H9 (cell line): ENCODE measurements around the gene MYO15B. TPM values are rescaled to one million over a fixed set of nuclear protein-coding genes. Genes with fewer than 3 reads are reported as not detected.

ENCODE experiments used
- DNase-seq: peaks from one replicate; pipeline ENCODE4 v3.0.0-alpha.2; 2017
- H2AFZ ChIP-seq: one replicate; pipeline ENCODE4 v1.6.1; 2013; ENCODE audit warnings: mild to moderate bottlenecking, low read length, control low read depth, moderate library complexity
- H2AK5ac ChIP-seq: 2 replicates; pipeline ENCODE4 v1.6.1; 2013; ENCODE audit warnings: low read length, control low read depth, mixed read lengths; ENCODE audit not compliant: insufficient read length
- H2BK120ac ChIP-seq: one replicate; pipeline ENCODE4 v1.6.1; 2013; ENCODE audit warnings: low read depth, mild to moderate bottlenecking, low read length, control low read depth, inconsistent platforms; ENCODE audit not compliant: poor library complexity, severe bottlenecking
- H2BK12ac ChIP-seq: 2 replicates; pipeline ENCODE4 v1.6.1; 2013; ENCODE audit warnings: low read length, control low read depth, mixed read lengths, low read depth; ENCODE audit not compliant: insufficient read length
- H2BK15ac ChIP-seq: 2 replicates; pipeline ENCODE4 v1.6.1; 2013; ENCODE audit warnings: low read depth, low read length, control low read depth
- H2BK20ac ChIP-seq: one replicate; pipeline ENCODE4 v1.6.1; 2013; ENCODE audit warnings: low read depth, mild to moderate bottlenecking, low read length, control low read depth, inconsistent platforms; ENCODE audit not compliant: poor library complexity, severe bottlenecking
- H2BK5ac ChIP-seq: 2 replicates; pipeline ENCODE4 v1.6.1; 2013; ENCODE audit warnings: low read length, control low read depth, mixed read lengths; ENCODE audit not compliant: insufficient read length
- H3K14ac ChIP-seq: 2 replicates; pipeline ENCODE4 v1.6.1; 2013; ENCODE audit warnings: low read length, control low read depth; ENCODE audit not compliant: insufficient read depth
- H3K18ac ChIP-seq: 2 replicates; pipeline ENCODE4 v1.6.1; 2013; ENCODE audit warnings: low read depth, mild to moderate bottlenecking, mixed read lengths, low read length, control low read depth; ENCODE audit not compliant: insufficient read length
- H3K23ac ChIP-seq: 2 replicates; pipeline ENCODE4 v1.6.1; 2013; ENCODE audit warnings: low read length, control low read depth, mixed read lengths, low read depth; ENCODE audit not compliant: insufficient read length
- H3K23me2 ChIP-seq: 2 replicates; pipeline ENCODE4 v1.6.1; 2013; ENCODE audit warnings: low read depth, mild to moderate bottlenecking, mixed read lengths, low read length, control low read depth; ENCODE audit not compliant: insufficient read length, poor library complexity, severe bottlenecking
- H3K27ac ChIP-seq: 2 replicates; pipeline ENCODE4 v1.5.1; 2013; ENCODE audit warnings: low read length, control low read depth, mixed read lengths, low read depth; ENCODE audit not compliant: insufficient read length
- H3K27me3 ChIP-seq: 2 replicates; pipeline ENCODE4 v1.6.1; 2013; ENCODE audit warnings: low read length, control low read depth, inconsistent platforms; ENCODE audit not compliant: insufficient read depth
- H3K4ac ChIP-seq: 2 replicates; pipeline ENCODE4 v1.6.1; 2013; ENCODE audit warnings: low read depth, mild to moderate bottlenecking, control low read depth, inconsistent platforms, low read length, moderate library complexity
- H3K4me1 ChIP-seq: 2 replicates; pipeline ENCODE4 v1.6.1; 2013; ENCODE audit warnings: low read length, control low read depth, inconsistent platforms; ENCODE audit not compliant: insufficient read depth
- H3K4me2 ChIP-seq: 2 replicates; pipeline ENCODE4 v1.6.1; 2013; ENCODE audit warnings: low read length, control low read depth, mixed read lengths; ENCODE audit not compliant: insufficient read length, insufficient read depth
- H3K56ac ChIP-seq: 2 replicates; pipeline ENCODE4 v1.6.1; 2013; ENCODE audit warnings: low read depth, mild to moderate bottlenecking, mixed read lengths, low read length, control low read depth; ENCODE audit not compliant: insufficient read length
- H3K79me1 ChIP-seq: 2 replicates; pipeline ENCODE4 v1.6.1; 2013; ENCODE audit warnings: low read depth, mild to moderate bottlenecking, moderate library complexity, low read length, control low read depth, inconsistent platforms; ENCODE audit not compliant: insufficient read depth, poor library complexity, severe bottlenecking
- H3K79me2 ChIP-seq: 2 replicates; pipeline ENCODE4 v1.6.1; 2013; ENCODE audit warnings: low read length, control low read depth, inconsistent platforms; ENCODE audit not compliant: insufficient read depth
- H3K9ac ChIP-seq: 2 replicates; pipeline ENCODE4 v1.6.1; 2013; ENCODE audit warnings: low read length, control low read depth, mixed read lengths; ENCODE audit not compliant: insufficient read length; ENCODE audit errors: extremely low read depth
- H3K9me3 ChIP-seq: one replicate; pipeline ENCODE4 v1.6.1; 2013; ENCODE audit warnings: low read depth, low read length, inconsistent platforms; ENCODE audit not compliant: control insufficient read depth
- H3T11ph ChIP-seq: one replicate; pipeline ENCODE4 v1.6.1; 2013; ENCODE audit warnings: mild to moderate bottlenecking, low read length, control low read depth, inconsistent platforms
- H4K20me1 ChIP-seq: one replicate; pipeline ENCODE4 v1.6.1; 2013; ENCODE audit not compliant: control insufficient read depth, insufficient read length, insufficient read depth
- H4K5ac ChIP-seq: 2 replicates; pipeline ENCODE4 v1.6.1; 2013; ENCODE audit warnings: low read depth, mild to moderate bottlenecking, mixed read lengths, low read length, control low read depth; ENCODE audit not compliant: insufficient read length
- H4K8ac ChIP-seq: replicated peaks from 2 replicates; pipeline ENCODE4 v1.6.1; 2013; ENCODE audit warnings: low read length, control low read depth, mixed read lengths, low read depth; ENCODE audit not compliant: insufficient read length
- H4K91ac ChIP-seq: 2 replicates; pipeline ENCODE4 v1.6.1; 2013; ENCODE audit warnings: low read depth, mild to moderate bottlenecking, moderate library complexity, mixed read lengths, low read length, control low read depth; ENCODE audit not compliant: insufficient read length
- H3K27ac Mint-ChIP-seq, 3 experiments: 2 replicates in 2 of 3; 3 replicates in 1 of 3; pipeline ENCODE4 v1.8.0; 2020 to 2021; ENCODE audit warnings: mixed read lengths in 3 of 3, mild to moderate bottlenecking in 1 of 3, moderate library complexity in 1 of 3
- H3K27me3 Mint-ChIP-seq: 2 replicates; pipeline ENCODE4 v1.8.0; 2021; ENCODE audit warnings: low read depth, mild to moderate bottlenecking, moderate library complexity, mixed read lengths
- H3K36me3 Mint-ChIP-seq, 3 experiments: 2 replicates in 2 of 3; 3 replicates in 1 of 3; pipeline ENCODE4 v1.8.0; 2020 to 2021; ENCODE audit warnings: low read depth in 3 of 3, mixed read lengths in 3 of 3; ENCODE audit not compliant: insufficient read depth in 1 of 3
- H3K4me1 Mint-ChIP-seq, 2 experiments: 2 replicates each; pipeline ENCODE4 v1.8.0; 2020; ENCODE audit warnings: mixed read lengths in 2 of 2
- H3K4me3 Mint-ChIP-seq, 2 experiments: 2 replicates in 1 of 2; 3 replicates in 1 of 2; pipeline ENCODE4 v1.8.0; 2020 to 2021; ENCODE audit warnings: mild to moderate bottlenecking in 2 of 2, mixed read lengths in 2 of 2, moderate library complexity in 1 of 2
- H3K9me3 Mint-ChIP-seq, 2 experiments: 2 replicates in 1 of 2; 3 replicates in 1 of 2; pipeline ENCODE4 v1.8.0; 2020; ENCODE audit warnings: mild to moderate bottlenecking in 2 of 2, mixed read lengths in 2 of 2, moderate library complexity in 1 of 2
- WGBS: extraction: QIAGEN DNeasy Blood & Tissue Kit; methylation state at CpG from one replicate; pipeline ENCODE4 v1.1.7; 2013; ENCODE audit warnings: missing lambda C conversion rate, low lambda C conversion rate, mixed read lengths; ENCODE audit not compliant: insufficient read length; ENCODE audit errors: extremely low coverage; 5-methylcytosine and 5-hydroxymethylcytosine counted together
- total RNA-seq: library from RNA; stranded (reverse); gene quantifications from 2 replicates; pipeline ENCODE4 v1.2.1, GENCODE V29; 2021
- TF ChIP-seq, protein P1 (sequence below): fragments of 200-600 bp; sonication (generic); conservative IDR thresholded peaks from 3 replicates; pipeline ENCODE4 v1.8.0; 2021; ENCODE audit warnings: antibody characterized with exemption, mild to moderate bottlenecking

The MYO15B gene
- total RNA-seq, 1 experiment from 2014 or later: 41.9 TPM

DNA sequence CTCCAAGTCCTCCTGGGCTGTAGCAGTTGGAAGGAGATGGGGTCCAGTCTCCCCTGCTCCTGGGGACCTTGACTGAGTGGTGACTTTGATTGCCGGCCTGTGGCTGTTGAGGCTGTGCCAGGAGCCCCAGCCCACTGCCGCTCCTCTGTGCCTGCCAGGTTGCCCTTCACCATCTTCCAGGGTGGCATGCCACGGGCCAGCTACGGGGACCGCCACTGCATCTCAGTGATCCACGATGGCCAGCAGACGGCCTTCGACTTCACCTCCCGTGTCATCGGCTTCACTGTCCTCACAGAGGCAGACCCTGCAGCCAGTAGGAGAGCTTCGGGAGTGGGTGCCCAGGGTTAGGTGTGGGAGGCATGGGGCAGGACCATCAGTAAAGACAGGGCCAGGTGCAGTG, 23.4 kb upstream of the MYO15B start:
- Histone ChIP-seq H3T11ph (no peak overlapping the region), H3K23ac (no peak overlapping the region), H2BK120ac (no peak overlapping the region), H3K9me3 (no peaks in the 10 kb centered on the region), H3K23me2 (no peaks in the 10 kb centered on the region), H2BK20ac (no peak overlapping the region), H3K56ac (no peak overlapping the region), H3K79me1 (no peaks in the 10 kb centered on the region), H2BK5ac (no peak overlapping the region), H3K9ac (no peak overlapping the region), H2AFZ (no peak overlapping the region), H4K91ac (no peak overlapping the region), H3K14ac (no peak overlapping the region), H3K4ac (no peak overlapping the region), H3K4me2 (no peak overlapping the region), H4K5ac (no peak overlapping the region), H4K20me1 (no peaks in the 10 kb centered on the region), H3K27me3 (no peaks in the 10 kb centered on the region), H3K18ac (no peak overlapping the region), H3K79me2 (no peaks in the 10 kb centered on the region), H2BK15ac (no peak overlapping the region), H2BK12ac (no peak overlapping the region), H3K4me1 (no peaks in the 10 kb centered on the region), H2AK5ac (no peak overlapping the region), H4K8ac (no peak overlapping the region), H3K27ac (no peak overlapping the region)
- TF ChIP-seq, protein P1, sequence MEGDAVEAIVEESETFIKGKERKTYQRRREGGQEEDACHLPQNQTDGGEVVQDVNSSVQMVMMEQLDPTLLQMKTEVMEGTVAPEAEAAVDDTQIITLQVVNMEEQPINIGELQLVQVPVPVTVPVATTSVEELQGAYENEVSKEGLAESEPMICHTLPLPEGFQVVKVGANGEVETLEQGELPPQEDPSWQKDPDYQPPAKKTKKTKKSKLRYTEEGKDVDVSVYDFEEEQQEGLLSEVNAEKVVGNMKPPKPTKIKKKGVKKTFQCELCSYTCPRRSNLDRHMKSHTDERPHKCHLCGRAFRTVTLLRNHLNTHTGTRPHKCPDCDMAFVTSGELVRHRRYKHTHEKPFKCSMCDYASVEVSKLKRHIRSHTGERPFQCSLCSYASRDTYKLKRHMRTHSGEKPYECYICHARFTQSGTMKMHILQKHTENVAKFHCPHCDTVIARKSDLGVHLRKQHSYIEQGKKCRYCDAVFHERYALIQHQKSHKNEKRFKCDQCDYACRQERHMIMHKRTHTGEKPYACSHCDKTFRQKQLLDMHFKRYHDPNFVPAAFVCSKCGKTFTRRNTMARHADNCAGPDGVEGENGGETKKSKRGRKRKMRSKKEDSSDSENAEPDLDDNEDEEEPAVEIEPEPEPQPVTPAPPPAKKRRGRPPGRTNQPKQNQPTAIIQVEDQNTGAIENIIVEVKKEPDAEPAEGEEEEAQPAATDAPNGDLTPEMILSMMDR: no peak
- Mint-ChIP-seq H3K4me1 (no peaks in the 10 kb centered on the region), H3K9me3 (no peaks in the 10 kb centered on the region), H3K27ac (no peak overlapping the region), H3K4me3 (no peak overlapping the region), H3K36me3 (peaks cover 0 to 33% (median 16%) of the 10 kb centered on the region in 3 experiments; a peak in 5 of 7 replicates), H3K27me3 (no peaks in the 10 kb centered on the region)
- WGBS: no CpG with 5 or more reads among the region's 11 CpGs
- no peak for DNase-seq
